ENCODE data around the gene MUC3A.
"Not testable (repeated sequence)": the region's sequence is repeated elsewhere in the genome, so short reads cannot be mapped to it uniquely, and the experiment has no call there.

Gene MUC3A

DNA sequence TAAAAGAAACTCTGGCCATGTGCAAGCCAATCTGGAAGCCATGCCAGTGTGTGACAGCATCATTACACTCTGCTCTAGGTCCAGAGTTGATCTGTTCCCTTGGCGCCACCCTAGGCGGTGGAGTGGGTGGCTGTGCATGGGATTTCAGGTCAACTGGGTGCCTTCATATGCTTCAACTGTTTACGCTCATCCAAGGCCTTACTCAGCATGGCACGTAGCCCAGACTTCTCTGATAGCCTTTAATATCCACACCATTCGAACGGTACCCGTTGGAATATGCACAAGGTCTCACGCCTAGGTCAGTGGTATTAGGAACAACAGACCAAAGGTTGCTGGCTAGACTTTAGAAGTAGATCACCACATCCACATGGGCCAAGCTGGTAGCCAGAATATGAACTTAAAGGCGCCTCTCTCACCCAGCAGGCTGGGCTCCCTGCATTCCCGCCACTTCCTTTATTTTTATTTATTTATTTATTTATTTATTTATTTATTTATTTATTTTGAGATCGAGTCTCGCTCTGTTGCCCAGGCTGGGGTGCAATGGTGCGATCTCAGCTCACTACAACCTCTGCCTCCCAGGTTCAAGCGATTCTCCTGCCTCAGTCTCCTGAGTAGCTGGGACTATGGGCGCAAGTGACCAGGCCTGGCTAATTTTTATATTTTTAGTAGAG lies 35.0 kb upstream of the MUC3A start:
- DNase-seq (ENCODE audit: low spot score), result no peak
- TF ChIP-seq, protein P1, sequence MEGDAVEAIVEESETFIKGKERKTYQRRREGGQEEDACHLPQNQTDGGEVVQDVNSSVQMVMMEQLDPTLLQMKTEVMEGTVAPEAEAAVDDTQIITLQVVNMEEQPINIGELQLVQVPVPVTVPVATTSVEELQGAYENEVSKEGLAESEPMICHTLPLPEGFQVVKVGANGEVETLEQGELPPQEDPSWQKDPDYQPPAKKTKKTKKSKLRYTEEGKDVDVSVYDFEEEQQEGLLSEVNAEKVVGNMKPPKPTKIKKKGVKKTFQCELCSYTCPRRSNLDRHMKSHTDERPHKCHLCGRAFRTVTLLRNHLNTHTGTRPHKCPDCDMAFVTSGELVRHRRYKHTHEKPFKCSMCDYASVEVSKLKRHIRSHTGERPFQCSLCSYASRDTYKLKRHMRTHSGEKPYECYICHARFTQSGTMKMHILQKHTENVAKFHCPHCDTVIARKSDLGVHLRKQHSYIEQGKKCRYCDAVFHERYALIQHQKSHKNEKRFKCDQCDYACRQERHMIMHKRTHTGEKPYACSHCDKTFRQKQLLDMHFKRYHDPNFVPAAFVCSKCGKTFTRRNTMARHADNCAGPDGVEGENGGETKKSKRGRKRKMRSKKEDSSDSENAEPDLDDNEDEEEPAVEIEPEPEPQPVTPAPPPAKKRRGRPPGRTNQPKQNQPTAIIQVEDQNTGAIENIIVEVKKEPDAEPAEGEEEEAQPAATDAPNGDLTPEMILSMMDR (IDR thresholded peaks at IDR 0.05; ENCODE audit: extremely low read depth, missing control alignments), result no peak

DNA sequence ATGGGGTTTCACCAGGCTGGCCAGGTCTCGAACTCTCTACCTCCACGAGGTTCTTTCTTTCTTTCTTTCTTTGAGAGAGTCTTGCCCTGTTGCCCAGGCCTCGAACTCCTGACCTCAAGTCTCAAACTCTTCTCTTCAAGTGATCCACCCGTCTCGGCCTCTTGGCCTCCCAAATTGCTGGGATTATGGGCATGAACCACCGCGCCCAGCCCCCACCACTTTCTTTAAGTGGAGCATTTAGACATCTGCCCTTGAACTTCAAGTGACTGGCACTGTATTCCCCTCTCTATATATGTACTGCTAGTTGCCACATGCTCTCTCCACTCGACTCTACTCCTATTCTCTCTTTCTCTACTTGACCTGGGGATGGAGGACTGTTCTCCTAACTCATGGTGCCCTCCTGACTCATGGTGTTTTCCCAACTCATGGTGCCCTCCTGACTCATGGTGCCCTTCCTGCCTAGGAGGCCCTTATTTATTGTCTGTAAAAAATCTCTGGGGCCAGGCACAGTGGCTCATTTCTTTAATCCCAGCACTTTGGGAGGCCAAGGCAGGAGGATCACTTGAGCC lies 34.4 kb upstream of the MUC3A start:
- no peak for DNase-seq (ENCODE audit: low spot score)
- TF ChIP-seq, protein P1 (IDR thresholded peaks at IDR 0.05; ENCODE audit: extremely low read depth, missing control alignments), result no peak

DNA sequence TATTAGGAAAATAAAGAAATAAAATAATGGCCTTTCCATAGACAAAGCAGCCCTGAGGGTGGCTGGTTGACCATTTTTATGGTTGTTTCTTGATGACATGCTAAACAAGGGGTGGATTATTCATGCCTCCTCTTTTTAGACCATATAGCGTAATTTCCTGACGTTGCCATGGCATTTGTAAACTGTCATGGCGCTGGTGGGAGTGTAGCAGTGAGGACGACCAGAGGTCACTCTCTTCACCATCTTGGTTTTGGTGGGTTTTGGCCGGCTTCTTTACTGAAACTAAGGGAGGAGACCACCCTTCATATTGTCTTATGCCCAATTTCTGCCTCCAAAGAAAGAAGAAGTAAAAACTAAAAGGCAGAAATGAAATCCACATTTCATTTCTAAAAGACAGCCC lies 30.0 kb upstream of the MUC3A start:
- DNase-seq (ENCODE audit: low spot score), result not testable (repeated sequence)

DNA sequence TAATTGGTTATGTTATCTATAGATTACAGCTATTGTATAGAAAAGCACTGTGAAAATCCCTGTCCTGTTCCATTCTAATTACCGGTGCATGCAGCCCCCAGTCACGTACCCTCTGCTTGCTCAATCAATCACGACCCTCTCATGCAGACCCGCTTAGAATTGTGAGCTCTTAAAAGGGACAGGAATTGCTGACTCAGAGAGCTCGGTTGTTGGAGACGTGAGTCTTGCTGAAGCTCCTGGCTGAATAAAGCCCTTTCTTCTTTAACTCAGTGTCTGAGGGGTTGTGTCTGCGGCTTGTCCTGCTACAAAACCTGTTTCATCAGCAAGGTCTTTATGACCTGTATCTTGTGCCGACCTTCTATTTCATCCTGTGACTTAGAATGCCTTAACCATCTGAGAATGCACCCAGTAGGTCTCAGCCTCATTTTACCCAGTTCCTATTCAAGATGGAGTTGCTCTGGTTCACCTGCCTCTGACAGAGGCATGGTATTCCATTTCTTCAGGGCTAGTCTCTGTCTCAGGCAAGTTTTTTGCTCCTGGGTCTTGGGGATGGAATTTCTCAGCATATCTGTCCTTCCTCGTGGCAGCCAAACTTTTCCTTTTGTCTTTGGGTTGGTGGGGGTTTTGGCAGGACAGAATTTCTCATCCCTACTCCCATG lies 29.4 kb upstream of the MUC3A start:
- DNase-seq (ENCODE audit: low spot score), result not testable (repeated sequence)

DNA sequence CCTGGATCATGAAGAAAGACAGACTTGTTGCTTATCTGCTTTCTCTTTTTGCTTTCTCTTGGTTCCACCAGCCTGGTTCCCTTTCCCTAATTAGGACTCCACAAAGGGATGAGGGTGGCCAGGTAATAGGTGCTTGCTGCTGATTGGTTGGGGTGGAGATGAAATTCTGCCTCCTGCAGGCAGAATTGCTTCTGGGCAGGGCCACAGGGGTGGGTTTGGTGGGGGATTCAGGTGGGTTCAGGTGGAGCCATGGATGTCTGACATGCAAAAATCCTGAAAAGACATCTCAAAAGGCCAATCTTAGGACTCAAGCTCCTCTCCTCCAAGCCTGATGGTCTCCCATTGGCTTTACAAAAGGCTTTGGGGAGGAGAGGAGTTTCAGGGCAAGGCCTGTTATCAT lies 28.3 kb upstream of the MUC3A start:
- TF ChIP-seq, protein P1 (IDR thresholded peaks at IDR 0.05; ENCODE audit: extremely low read depth, missing control alignments), result no peak
- DNase-seq (ENCODE audit: low spot score), result no peak

DNA sequence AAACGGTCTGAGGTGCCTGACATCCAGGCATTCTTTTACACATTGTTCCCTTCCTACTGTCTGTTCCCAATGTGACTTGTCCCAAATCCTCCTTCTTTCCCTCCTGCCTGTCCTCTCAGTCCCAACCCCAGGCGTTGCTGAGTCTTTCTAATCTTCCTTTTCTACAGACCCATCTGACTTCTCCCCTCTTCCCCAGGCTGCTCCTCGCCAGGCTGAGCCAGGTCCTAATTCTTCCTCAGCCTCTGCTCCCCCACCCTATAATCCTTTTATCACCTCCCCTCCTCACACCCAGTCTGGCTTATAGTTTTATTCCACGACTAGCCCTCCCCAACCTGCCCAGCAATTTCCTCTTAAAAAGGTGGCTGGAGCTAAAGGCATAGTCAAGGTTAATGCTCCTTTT lies 25.7 kb upstream of the MUC3A start:
- DNase-seq (ENCODE audit: low spot score), result not testable (repeated sequence)

DNA sequence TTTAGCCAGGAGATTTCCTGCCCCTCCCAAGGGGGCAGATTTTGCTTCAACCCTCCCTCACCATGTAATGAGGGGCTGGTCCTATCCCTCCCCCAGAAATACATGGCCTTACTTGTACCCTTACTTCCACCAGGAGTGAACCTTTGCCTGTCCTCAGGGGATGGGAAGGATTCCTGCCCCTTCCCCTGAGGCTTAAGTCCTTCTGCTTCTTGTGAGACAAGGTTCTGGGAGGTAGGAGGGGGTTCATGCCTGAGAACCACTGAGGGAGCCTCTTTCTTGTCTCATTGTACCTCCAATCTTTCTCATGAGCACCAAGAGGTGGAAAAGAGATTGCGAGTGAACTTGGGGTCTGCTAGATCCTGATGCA lies 19.5 kb upstream of the MUC3A start:
- DNase-seq (ENCODE audit: low spot score), result no peak
- TF ChIP-seq, protein P1 (IDR thresholded peaks at IDR 0.05; ENCODE audit: extremely low read depth, missing control alignments), result no peak

DNA sequence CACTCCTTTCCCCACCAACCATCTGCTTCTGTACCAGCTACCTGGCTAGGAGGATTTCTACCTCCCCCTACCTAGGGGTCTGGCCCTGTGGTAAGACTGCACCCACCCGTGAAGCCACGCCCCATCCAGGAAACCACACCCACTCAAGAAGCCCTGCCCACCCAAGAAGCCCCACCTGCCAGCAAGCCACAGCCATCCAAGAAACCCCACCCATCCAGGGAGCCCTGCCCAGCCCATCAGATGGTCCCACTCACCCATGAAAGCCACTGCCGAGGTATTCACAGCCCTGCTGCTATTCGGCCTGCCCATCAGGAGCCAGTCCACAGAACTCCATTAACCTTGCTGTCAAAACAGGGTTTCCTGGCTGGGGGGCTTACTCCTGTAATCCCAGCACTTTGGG lies 15.6 kb upstream of the MUC3A start:
- no peak for DNase-seq (ENCODE audit: low spot score)
- TF ChIP-seq, protein P1 (IDR thresholded peaks at IDR 0.05; ENCODE audit: extremely low read depth, missing control alignments), result no peak

DNA sequence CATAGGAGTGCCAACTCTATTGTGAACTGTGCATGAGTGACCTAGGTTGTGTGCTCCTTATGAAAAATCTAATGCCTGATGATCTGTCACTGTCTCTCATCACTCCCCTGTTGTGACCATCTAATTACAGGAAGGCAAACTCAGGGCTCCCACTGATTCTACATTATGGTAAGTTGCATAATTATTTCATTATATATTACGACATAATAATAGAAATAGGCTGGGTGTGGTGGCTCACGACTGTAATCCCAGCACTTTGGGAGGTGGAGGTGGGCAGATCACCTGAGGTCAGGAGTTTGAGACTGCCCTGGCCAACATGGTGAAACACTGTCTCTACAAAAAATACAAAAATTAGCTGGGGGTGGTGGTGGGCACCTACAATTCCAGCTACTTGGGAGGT lies 14.0 kb upstream of the MUC3A start:
- not testable (repeated sequence) for DNase-seq (ENCODE audit: low spot score)

DNA sequence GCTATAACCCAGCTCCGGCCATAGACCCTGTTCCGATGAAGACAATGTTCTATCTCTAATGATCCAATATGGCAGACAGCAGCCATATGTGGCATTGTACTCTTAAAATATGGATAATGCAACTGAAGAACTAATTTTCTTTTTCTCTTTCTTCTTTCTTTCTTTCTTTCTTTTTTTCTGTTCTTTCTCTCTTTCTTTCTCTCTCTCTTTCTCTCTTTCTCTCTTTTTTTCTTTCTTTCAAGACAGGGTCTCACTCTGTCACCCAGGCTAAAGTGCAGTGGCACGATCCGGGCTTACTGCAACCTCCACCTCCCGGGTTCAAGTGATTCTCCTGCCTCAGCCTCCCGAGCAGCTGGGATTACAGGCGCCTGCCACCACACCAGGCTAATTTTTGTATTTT lies 13.2 kb upstream of the MUC3A start:
- not testable (repeated sequence) for DNase-seq (ENCODE audit: low spot score)

Data from GM20000 (cell line).